Endothelial cell (in vitro differentiated cells): Measurements from ENCODE around the gene PPM1M. TPM values are rescaled to one million over a fixed set of nuclear protein-coding genes. Genes with fewer than 3 reads are reported as not detected.
A peak's percentile ranks its signal among the peaks of the same experiment; 100 is the strongest.

Experiments
- DNase-seq: peaks from one replicate; pipeline ENCODE4 v3.0.0; 2021; ENCODE audit warnings: low spot score
- H3K27ac Mint-ChIP-seq: one replicate; pipeline ENCODE4 v1.8.0; 2021; ENCODE audit warnings: mixed read lengths, inconsistent platforms; ENCODE audit not compliant: unreplicated experiment
- H3K27me3 Mint-ChIP-seq: one replicate; pipeline ENCODE4 v1.8.0; 2021; ENCODE audit warnings: mild to moderate bottlenecking, moderate library complexity, mixed read lengths, inconsistent platforms; ENCODE audit not compliant: unreplicated experiment
- H3K36me3 Mint-ChIP-seq: one replicate; pipeline ENCODE4 v1.8.0; 2021; ENCODE audit warnings: mild to moderate bottlenecking, low read depth, mixed read lengths, inconsistent platforms; ENCODE audit not compliant: unreplicated experiment
- H3K4me1 Mint-ChIP-seq: one replicate; pipeline ENCODE4 v1.8.0; 2021; ENCODE audit warnings: mild to moderate bottlenecking, mixed read lengths, inconsistent platforms; ENCODE audit not compliant: unreplicated experiment
- H3K4me3 Mint-ChIP-seq: one replicate; pipeline ENCODE4 v1.8.0; 2021; ENCODE audit warnings: mild to moderate bottlenecking, mixed read lengths, inconsistent platforms; ENCODE audit not compliant: unreplicated experiment
- H3K9me3 Mint-ChIP-seq: one replicate; pipeline ENCODE4 v1.8.0; 2021; ENCODE audit warnings: mixed read lengths, inconsistent platforms; ENCODE audit not compliant: unreplicated experiment
- CTCF ChIP-seq: fragments of 200-600 bp; sonication (generic); IDR thresholded peaks from one replicate; pipeline ENCODE4 v1.5.0; 2021; ENCODE audit warnings: antibody characterized with exemption; ENCODE audit not compliant: unreplicated experiment
- total RNA-seq: library from RNA; stranded (reverse); fragmentation: NEBNext Ultra II Directional; extraction: Animal tissue kit (Norgen Biotek cat#: 25700); gene quantifications from one replicate; pipeline ENCODE4 v1.2.1, GENCODE V29; 2021; ENCODE audit not compliant: unreplicated experiment

Gene PPM1M
- total RNA-seq, 1 donor from 2014 or later = 15.0 TPM

- peak overlapping the region; percentile 99 for H3K4me3 Mint-ChIP-seq
- H3K27ac Mint-ChIP-seq = peak overlapping the region; percentile 88
- peaks cover 8% of the 10 kb centered on the region for H3K27me3 Mint-ChIP-seq
- peaks cover 19% of the 10 kb centered on the region for H3K4me1 Mint-ChIP-seq
- no peak for TF ChIP-seq CTCF
- no peaks in the 10 kb centered on the region for H3K9me3 Mint-ChIP-seq
- H3K36me3 Mint-ChIP-seq = peaks cover 3% of the 10 kb centered on the region
- no peak for DNase-seq
Measured at GRCh38 chr3:52238193-52238760, 7.3 kb upstream of the PPM1M start.

- peak within 1 kb of the TSS; percentile 88 for H3K27ac Mint-ChIP-seq
- H3K4me3 Mint-ChIP-seq = peak within 1 kb of the TSS; percentile 99
- DNase-seq = peak; percentile 87
- no peaks in the 10 kb centered on the region for H3K9me3 Mint-ChIP-seq
- H3K27me3 Mint-ChIP-seq = peaks cover 10% of the 10 kb centered on the region
- peaks cover 19% of the 10 kb centered on the region for H3K4me1 Mint-ChIP-seq
- peaks cover 3% of the 10 kb centered on the region for H3K36me3 Mint-ChIP-seq
- no peak for TF ChIP-seq CTCF
Measured at GRCh38 chr3:52238761-52239701, 6.5 kb upstream of the PPM1M start, which contains the start of gene TWF2. TWF2 (minus strand) TSS chr3:52239158; CDS start chr3:52239016, 142 bp downstream.

- Mint-ChIP-seq H3K9me3 (no peaks in the 10 kb centered on the region), H3K36me3 (peaks cover 3% of the 10 kb centered on the region), H3K27me3 (peaks cover 10% of the 10 kb centered on the region), H3K4me3 (peak overlapping the region; percentile 99), H3K27ac (no peak overlapping the region), H3K4me1 (peaks cover 25% of the 10 kb centered on the region)
- no peak for TF ChIP-seq CTCF
- DNase-seq = peak; percentile 3
Measured at GRCh38 chr3:52240059-52240885, 5.3 kb upstream of the PPM1M start.

- Mint-ChIP-seq H3K9me3 (no peaks in the 10 kb centered on the region), H3K36me3 (peaks cover 3% of the 10 kb centered on the region), H3K27ac (peak overlapping the region; percentile 31), H3K4me3 (peak overlapping the region; percentile 87), H3K4me1 (peaks cover 25% of the 10 kb centered on the region), H3K27me3 (peaks cover 10% of the 10 kb centered on the region)
- TF ChIP-seq CTCF = no peak
- DNase-seq = no peak
Measured at GRCh38 chr3:52240886-52241370, 4.6 kb upstream of the PPM1M start.
